Heart left ventricle (tissue), 13 donors: ENCODE data around the gene WNK2.

ENCODE experiments used
- CTCF ChIP-seq, 12 donors: fragments of 200-600 bp; sonication (generic) in 4 of 12; IDR thresholded peaks; one replicate each; pipeline versions ENCODE4 v1.5.0 to v1.8.0; 2018 to 2022; ENCODE audit warnings: antibody characterized with exemption in 12 of 12, mild to moderate bottlenecking in 5 of 12
- POLR2A ChIP-seq, 2 donors: fragments of 450-650 bp; IDR thresholded peaks; one replicate each; pipeline ENCODE4 v1.6.1; 2017; ENCODE audit warnings: antibody characterized with exemption in 2 of 2, mild to moderate bottlenecking in 2 of 2, moderate library complexity in 2 of 2
- donor health status: ischemic (EF 13 %, LVEDD 7.1; RV severe dilation, severe dysfunction).
- donor health status: DM: no; HTN: yes; CAD: no.
- donor health status: DM: no; HTN: no; CAD: no.
- donor health status: ischemic (EF 25% LVEDD 6.9; RV normal size, moderate dysfunction).
- donor health status: ischemic (EF 25% LVEDD 5.7; RV mildly dilated, moderate dysfunction).
- donor health status: ischemic (EF 35%, LVEDD 5.7; RV mildly dilated, moderate dysfunction).
- donor health status: nonischemic (EF 11% LVEDD 7.7; RV severe dilation, severe dysfunction).
- donor health status: DM: yes; HTN: yes; CAD: no.
- donor health status: PGD.
- donor health status: ischemic (EF 29% LVEDD 5.4; RV normal size, mild dysfunction).
- donor health status: nonischemic (EF 23%, LVEDD 6.1; RV moderate dilation, normal function).

GRCh38 chr9:93317495-93318094 lies 133.7 kb downstream of the WNK2 start:
- no peak for TF ChIP-seq CTCF (IDR thresholded peaks at IDR 0.05)
- TF ChIP-seq POLR2A (IDR thresholded peaks at IDR 0.05), result no peak
